Activated CD8-positive, alpha-beta T cell treated with anti-CD3 and anti-CD28 coated beads for 36 hours (primary cell): ENCODE results near the gene A2M. TPM values are rescaled to one million over a fixed set of nuclear protein-coding genes. Genes with fewer than 3 reads are reported as not detected.

Experiments used
- ATAC-seq: fragments of 200-7000 bp; cut with Tn5 transposase; one replicate; pipeline ENCODE4 v1.10.0; 2021; ENCODE audit warnings: mild to moderate bottlenecking, moderate library complexity
- CTCF ChIA-PET: fragments of 350-600 bp; sonication (Branson Sonifier 250); formaldehyde crosslinking; loops from one replicate; lab custom pipeline; 2021; ENCODE audit warnings: antibody characterized with exemption; lab: Charles Lee
- POLR2A ChIA-PET: fragments of 350-600 bp; sonication (Branson Sonifier 250); formaldehyde crosslinking; loops from one replicate; lab custom pipeline; 2021; ENCODE audit warnings: antibody characterized with exemption; lab: Charles Lee
- DNase-seq: peaks from one replicate; pipeline ENCODE4 v3.0.0-alpha.2; 2020
- H3K27ac Mint-ChIP-seq: one replicate; pipeline ENCODE4 v1.8.0; 2021; ENCODE audit warnings: mild to moderate bottlenecking, mixed read lengths
- H3K27me3 Mint-ChIP-seq: one replicate; pipeline ENCODE4 v1.8.0; 2021; ENCODE audit warnings: mixed read lengths
- H3K36me3 Mint-ChIP-seq: one replicate; pipeline ENCODE4 v1.8.0; 2021; ENCODE audit warnings: low read depth, mixed read lengths
- H3K4me1 Mint-ChIP-seq: one replicate; pipeline ENCODE4 v1.8.0; 2021; ENCODE audit warnings: low read depth, mixed read lengths
- H3K4me3 Mint-ChIP-seq: one replicate; pipeline ENCODE4 v1.8.0; 2021; ENCODE audit warnings: mild to moderate bottlenecking, moderate library complexity, mixed read lengths
- H3K9me3 Mint-ChIP-seq: one replicate; pipeline ENCODE4 v1.8.0; 2021; ENCODE audit warnings: mixed read lengths
- intact Hi-C: fragments of 100-400 bp; cut with micrococcal nuclease; formaldehyde crosslinking; loops from one replicate; pipeline ENCODE4 v1.10.0; 2022
- total RNA-seq, 2 experiments: library from RNA; stranded (reverse); gene quantifications; one replicate each; pipeline ENCODE4 v1.2.3, GENCODE V29; 2021
- TF ChIP-seq, protein P1 (sequence below): fragments of 200-600 bp; IDR thresholded peaks from one replicate; pipeline ENCODE4 v1.8.0; 2022; ENCODE audit warnings: antibody characterized with exemption, mild to moderate bottlenecking

The A2M gene
- total RNA-seq, 2 experiments from 2014 or later = not detected

GRCh38 chr12:9073076-9073475 is 42.6 kb downstream of the A2M start:
- H3K9me3 Mint-ChIP-seq = no peaks in the 10 kb centered on the region
- POLR2A ChIA-PET = no interaction called here
- H3K27ac Mint-ChIP-seq = no peak overlapping the region
- TF ChIP-seq, protein P1, sequence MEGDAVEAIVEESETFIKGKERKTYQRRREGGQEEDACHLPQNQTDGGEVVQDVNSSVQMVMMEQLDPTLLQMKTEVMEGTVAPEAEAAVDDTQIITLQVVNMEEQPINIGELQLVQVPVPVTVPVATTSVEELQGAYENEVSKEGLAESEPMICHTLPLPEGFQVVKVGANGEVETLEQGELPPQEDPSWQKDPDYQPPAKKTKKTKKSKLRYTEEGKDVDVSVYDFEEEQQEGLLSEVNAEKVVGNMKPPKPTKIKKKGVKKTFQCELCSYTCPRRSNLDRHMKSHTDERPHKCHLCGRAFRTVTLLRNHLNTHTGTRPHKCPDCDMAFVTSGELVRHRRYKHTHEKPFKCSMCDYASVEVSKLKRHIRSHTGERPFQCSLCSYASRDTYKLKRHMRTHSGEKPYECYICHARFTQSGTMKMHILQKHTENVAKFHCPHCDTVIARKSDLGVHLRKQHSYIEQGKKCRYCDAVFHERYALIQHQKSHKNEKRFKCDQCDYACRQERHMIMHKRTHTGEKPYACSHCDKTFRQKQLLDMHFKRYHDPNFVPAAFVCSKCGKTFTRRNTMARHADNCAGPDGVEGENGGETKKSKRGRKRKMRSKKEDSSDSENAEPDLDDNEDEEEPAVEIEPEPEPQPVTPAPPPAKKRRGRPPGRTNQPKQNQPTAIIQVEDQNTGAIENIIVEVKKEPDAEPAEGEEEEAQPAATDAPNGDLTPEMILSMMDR = no peak
- no peak for ATAC-seq
- H3K36me3 Mint-ChIP-seq = no peaks in the 10 kb centered on the region
- no peaks in the 10 kb centered on the region for H3K27me3 Mint-ChIP-seq
- no peaks in the 10 kb centered on the region for H3K4me1 Mint-ChIP-seq
- CTCF ChIA-PET = interaction anchor here (1.3 kb wide), 1 partner anchor 13 kb away, joined by 3 read pairs; no protein-coding TSS in a partner anchor
- H3K4me3 Mint-ChIP-seq = no peak overlapping the region
- no peak for DNase-seq
- intact Hi-C loops = no loop called here

- intact Hi-C loops = no loop called here
- ChIA-PET POLR2A (no interaction called here), CTCF (interaction anchor here (1.3 kb wide), 1 partner anchor 13 kb away, joined by 3 read pairs; no protein-coding TSS in a partner anchor)
- Mint-ChIP-seq H3K27ac (no peak overlapping the region), H3K36me3 (no peaks in the 10 kb centered on the region), H3K27me3 (no peaks in the 10 kb centered on the region), H3K9me3 (no peaks in the 10 kb centered on the region), H3K4me1 (no peaks in the 10 kb centered on the region), H3K4me3 (no peak overlapping the region)
- TF ChIP-seq, protein P1 = no peak
- DNase-seq (no peak), ATAC-seq (no peak)
Observed at GRCh38 chr12:9072481-9073038, 43.2 kb downstream of the A2M start.

DNA sequence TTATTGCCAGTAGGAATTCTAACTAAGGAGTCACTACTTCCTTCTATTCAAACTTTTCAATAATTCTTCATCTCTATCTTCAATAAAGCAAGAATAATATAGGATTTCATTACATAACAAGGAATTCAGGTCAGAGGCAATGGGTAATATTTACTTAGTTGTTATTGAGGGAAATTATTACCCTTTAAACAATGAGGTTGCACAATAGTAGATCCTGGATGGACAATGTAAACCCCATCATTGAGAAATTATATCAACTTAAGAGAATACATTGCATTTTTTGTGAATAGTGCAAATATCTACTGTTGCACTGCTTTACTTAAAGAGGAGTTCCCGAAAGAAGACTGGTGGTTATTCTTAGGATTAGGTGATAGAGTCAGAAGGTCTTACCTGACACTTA is 43.8 kb downstream of the A2M start:
- POLR2A ChIA-PET = no interaction called here
- TF ChIP-seq, protein P1 = no peak
- Mint-ChIP-seq H3K27me3 (no peaks in the 10 kb centered on the region), H3K36me3 (no peaks in the 10 kb centered on the region), H3K27ac (no peak overlapping the region), H3K4me3 (no peak overlapping the region), H3K4me1 (no peaks in the 10 kb centered on the region), H3K9me3 (no peaks in the 10 kb centered on the region)
- CTCF ChIA-PET = no interaction called here
- DNase-seq (no peak), ATAC-seq (no peak)
- intact Hi-C loops = no loop called here

- Mint-ChIP-seq H3K9me3 (no peaks in the 10 kb centered on the region), H3K4me1 (no peaks in the 10 kb centered on the region), H3K4me3 (no peak overlapping the region), H3K36me3 (no peaks in the 10 kb centered on the region), H3K27ac (no peak overlapping the region), H3K27me3 (no peaks in the 10 kb centered on the region)
- CTCF ChIA-PET = interaction anchor here (1.5 kb wide), 1 partner anchor 22 kb away, joined by 4 read pairs; no protein-coding TSS in a partner anchor
- intact Hi-C loops = no loop called here
- no peak for DNase-seq
- POLR2A ChIA-PET = no interaction called here
- ATAC-seq = no peak
- TF ChIP-seq, protein P1 = no peak
Observed at GRCh38 chr12:9071518-9071917, 44.2 kb downstream of the A2M start.

DNA sequence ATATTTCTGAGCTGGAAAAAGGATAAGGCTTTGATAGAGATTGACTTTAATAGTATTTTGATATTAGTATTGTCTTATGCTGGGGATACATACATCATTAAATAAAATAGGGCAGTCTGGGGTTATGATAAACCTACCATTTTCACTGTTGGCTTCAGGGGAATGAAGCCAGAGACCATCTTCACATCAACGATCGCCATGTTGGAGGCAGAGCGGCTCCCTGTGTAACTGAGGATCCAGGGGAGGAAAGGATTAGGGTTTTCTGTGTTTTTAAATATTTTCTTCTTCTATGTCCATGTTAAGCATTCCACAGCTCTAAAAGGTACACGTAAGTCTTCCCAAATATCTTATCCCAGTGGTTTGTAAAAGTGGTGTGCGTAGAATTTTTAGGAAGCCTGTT is 45.4 kb downstream of the A2M start:
- ATAC-seq (no peak), DNase-seq (no peak)
- Mint-ChIP-seq H3K4me1 (no peaks in the 10 kb centered on the region), H3K27ac (no peak overlapping the region), H3K27me3 (peaks cover 2% of the 10 kb centered on the region), H3K4me3 (no peak overlapping the region), H3K9me3 (no peaks in the 10 kb centered on the region), H3K36me3 (peaks cover 2% of the 10 kb centered on the region)
- POLR2A ChIA-PET = no interaction called here
- intact Hi-C loops = no loop called here
- CTCF ChIA-PET = interaction anchor here (1.5 kb wide), 1 partner anchor 21 kb away, joined by 4 read pairs; no protein-coding TSS in a partner anchor
- TF ChIP-seq, protein P1 = no peak
